ENCODE results near the gene NRG3.
A peak's percentile ranks its signal among the peaks of the same experiment; 100 is the strongest.

NRG3 gene

GRCh38 chr10:82692458-82692857 is 817.5 kb downstream of the NRG3 start:
- DNase-seq (ENCODE audit: low spot score) = no peak

GRCh38 chr10:82721831-82722230 is 846.8 kb downstream of the NRG3 start:
- DNase-seq (ENCODE audit: low spot score) = no peak

DNA sequence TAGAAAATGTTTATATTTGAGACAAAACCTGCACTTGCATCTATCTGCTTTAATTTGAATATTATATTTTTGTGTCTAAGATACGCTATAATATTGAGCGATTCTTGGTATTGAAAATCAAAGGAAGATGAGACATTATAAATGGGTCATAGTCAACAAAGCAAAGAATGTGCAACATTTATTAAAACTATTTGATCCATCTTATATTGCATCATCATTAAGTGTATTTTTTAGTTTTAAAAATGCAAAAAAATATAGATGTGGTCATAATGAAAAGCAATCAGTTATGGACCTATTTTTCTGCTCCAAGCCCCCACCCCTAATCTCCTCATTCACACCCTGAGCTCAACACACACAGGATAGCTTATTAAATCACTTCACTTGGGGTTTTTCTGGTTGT is 847.3 kb downstream of the NRG3 start:
- no peak for DNase-seq (ENCODE audit: low spot score)

DNA sequence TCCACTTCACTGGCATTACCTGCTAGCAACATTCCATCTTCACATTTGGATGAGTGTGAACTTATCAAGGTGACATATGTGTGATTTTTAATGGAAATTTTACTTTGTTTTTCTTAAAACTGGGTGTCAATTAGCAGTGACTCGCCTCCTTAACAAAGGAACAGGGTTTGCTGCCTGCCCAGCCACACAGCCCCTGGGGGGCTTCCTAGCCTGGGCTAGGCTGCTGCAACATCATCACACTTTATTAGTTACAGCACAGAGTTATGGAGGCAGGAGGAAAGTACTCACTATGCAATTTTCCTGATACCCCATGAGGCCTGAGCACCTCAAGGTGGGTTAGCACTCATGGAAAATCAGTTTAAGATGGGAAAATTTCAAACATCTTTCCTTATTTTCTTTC is 861.3 kb downstream of the NRG3 start:
- no peak for DNase-seq (ENCODE audit: low spot score)

GRCh38 chr10:82737549-82737948 is 862.6 kb downstream of the NRG3 start:
- DNase-seq (ENCODE audit: low spot score) = no peak

DNA sequence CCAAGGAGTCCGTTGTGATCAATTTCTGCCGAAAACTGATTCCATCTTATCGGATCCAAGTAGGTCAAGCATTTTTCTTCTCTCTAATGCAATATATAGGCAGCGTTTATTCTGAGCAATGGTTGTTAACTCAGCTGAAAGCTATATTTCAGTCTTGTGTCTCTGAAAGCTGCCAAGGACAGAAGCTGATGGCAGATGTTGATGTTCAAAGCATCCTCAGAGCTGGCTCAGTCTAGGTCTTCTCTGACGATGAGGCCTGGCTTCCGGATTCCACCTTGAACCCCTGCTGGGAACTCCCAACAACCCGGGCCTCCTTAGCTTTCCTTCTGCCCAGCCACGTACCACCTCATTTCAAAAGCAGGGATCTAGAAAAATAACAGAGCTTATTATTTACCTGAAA is 863.6 kb downstream of the NRG3 start:
- no peak for DNase-seq (ENCODE audit: low spot score)

GRCh38 chr10:82742478-82742877 is 867.5 kb downstream of the NRG3 start:
- peak; percentile 87 for DNase-seq (ENCODE audit: low spot score)

DNA sequence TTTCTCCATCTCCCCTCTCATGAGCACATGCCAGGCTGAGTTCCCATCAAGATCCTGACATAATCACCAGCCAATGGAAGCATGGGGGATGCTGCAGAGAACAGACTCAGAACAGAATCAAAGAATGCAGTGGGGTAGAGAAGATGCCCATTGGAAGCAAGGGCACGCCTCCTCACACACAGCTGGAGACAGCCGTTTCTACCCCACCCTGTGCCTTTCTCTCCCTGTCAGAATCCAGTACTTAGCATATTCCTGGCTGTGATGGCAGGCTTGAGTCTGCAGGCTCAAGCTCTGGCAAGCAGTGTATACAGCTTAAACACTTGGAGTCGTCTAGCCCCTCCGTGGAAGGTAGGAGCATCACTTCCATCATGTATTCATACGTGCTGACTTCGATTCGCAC is 867.9 kb downstream of the NRG3 start:
- no peak for DNase-seq (ENCODE audit: low spot score)

DNA sequence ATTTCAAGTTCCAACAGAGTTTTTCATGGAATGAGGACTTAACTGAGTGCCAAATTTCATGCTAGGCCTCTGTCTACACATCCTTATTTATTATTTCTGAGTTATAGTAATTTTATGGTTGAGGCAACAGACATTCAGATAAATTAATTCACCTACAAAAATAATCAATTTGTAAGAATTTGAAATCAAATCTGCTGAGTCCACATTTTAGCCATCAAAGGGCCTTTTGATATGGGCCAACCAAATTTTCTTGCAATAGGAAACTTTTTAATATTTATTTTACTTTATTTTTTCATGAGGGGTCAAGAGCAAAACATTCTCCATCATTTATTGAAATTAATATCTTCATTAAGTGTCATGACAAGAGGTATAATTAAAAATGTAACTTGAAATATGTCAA is 875.5 kb downstream of the NRG3 start:
- no peak for DNase-seq (ENCODE audit: low spot score)

GRCh38 chr10:82757397-82757796 is 882.4 kb downstream of the NRG3 start:
- DNase-seq (ENCODE audit: low spot score) = no peak

- DNase-seq (ENCODE audit: low spot score) = no peak
Measured at GRCh38 chr10:82757901-82758300, 882.9 kb downstream of the NRG3 start.

DNA sequence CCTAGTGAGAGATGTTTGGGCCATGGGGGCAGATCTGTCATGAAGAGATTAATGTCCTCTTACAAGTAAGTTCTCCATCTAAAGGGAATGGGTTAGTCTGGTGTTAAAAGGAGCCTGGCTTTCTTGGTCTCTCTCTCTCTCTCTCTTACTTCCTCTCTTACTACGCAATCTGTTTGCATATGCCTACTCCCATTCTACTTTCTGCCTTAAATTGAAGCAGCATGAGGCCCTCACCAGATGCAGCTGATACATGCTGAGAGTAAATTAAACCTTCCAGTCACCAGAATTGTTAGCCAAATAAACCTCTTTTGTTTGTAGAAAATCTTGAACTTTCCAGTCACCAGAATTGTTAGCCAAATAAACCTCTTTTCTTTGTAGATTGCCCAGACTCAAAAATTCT is 884.1 kb downstream of the NRG3 start:
- DNase-seq (ENCODE audit: low spot score) = no peak

DNA sequence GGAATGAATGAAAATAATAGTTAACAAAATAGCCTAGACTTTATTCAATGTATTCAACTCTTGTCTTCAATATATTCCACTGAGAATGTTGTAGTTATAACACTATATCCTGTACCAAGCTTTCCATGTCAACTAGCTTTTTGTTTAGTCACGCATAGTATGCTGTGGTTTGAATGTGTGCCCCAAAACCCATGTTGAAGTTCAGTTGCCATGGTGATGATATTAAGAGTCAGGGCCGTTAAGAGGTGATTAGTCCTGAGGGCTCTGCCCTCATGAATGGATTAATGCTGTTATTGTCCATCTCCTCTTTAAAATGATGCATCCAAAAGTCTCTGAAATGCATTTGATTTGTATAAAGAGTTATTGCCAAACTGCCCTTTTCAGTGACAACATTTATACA is 887.6 kb downstream of the NRG3 start:
- no peak for DNase-seq (ENCODE audit: low spot score)

DNA sequence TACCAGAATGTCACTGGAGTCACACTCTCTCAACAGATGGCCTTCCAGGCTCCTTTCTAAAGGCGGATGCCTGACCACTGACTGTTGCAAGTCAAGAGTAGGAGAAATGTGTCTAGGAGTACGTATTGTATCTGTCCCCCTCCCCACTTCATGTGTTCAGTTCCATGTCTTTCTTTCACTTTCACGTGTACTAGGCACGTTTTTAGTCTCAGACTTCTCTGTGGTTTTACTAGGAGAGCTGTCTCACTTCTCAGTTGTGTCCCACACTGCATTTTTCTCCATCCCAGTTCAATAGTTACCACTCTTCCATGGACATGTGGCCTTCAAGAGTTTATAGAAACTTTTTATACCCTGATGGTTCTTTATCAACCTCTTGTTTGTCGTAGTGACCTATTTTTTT is 893.0 kb downstream of the NRG3 start:
- no peak for DNase-seq (ENCODE audit: low spot score)

DNA sequence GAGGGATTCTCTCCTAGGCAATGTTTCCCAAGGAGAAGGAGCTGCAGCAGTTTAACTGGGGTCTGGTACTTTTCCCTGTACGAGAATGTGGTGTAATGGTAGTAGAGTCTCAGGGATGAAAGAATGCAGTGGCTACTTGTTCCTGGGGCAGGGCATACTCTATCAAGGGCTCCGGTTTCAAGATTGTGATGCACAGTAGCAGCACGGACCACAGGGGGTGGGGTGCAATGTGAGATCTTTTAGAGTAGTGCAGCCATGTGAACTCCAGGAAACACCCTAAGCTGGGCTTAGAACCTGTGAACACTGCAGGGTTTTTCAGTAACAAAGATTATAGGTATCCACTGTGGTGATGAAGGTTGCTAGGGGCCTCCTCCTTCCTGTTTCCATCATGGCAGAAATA is 903.9 kb downstream of the NRG3 start:
- no peak for DNase-seq (ENCODE audit: low spot score)

- DNase-seq (ENCODE audit: low spot score) = peak; percentile 4
Measured at GRCh38 chr10:82796510-82796909, 921.5 kb downstream of the NRG3 start.

GRCh38 chr10:82801289-82801688 is 926.3 kb downstream of the NRG3 start:
- DNase-seq (ENCODE audit: low spot score) = no peak

DNA sequence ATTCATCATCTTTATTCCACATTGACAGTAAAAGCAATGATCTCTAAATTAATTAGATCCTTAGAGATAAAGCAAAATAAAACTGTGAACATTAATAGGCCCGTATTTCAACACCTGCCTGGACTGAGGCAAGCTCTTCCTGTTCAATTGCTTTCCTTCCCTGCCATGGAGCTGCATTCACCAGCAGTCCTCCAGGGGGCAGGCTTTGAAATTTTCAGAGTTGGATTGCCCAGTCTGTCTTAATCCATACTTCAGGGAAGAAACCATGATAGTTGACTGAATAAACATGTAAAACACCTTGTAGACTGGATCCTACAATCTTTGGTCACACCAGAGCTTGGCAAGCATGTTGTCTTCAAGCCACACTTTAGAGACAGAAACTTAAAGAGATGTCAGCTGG is 936.6 kb downstream of the NRG3 start:
- DNase-seq (ENCODE audit: low spot score) = peak; percentile 5

- DNase-seq (ENCODE audit: low spot score) = peak; percentile 31
Measured at GRCh38 chr10:82813856-82814255, 938.9 kb downstream of the NRG3 start.

GRCh38 chr10:82814635-82815034 is 939.6 kb downstream of the NRG3 start:
- no peak for DNase-seq (ENCODE audit: low spot score)

DNA sequence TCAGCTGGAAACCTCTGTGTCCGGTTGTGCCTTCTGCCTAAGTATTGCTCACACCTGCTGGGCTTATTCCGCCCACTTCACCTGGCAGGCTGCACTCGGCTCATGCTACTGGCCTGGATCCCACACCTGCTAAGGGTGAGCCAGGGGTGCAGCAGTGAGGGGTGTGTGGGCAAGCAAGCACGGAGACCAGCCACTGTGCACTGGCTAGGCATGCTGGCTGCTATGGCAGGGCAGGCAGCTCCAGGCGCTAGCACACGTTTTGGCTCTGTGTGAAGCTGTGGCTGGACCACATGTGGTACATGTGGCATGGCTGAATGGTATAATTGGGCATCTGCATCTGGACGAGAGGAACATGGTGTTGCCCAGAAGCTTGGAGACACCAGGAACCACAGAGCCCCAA is 940.7 kb downstream of the NRG3 start:
- DNase-seq (ENCODE audit: low spot score) = no peak

DNA sequence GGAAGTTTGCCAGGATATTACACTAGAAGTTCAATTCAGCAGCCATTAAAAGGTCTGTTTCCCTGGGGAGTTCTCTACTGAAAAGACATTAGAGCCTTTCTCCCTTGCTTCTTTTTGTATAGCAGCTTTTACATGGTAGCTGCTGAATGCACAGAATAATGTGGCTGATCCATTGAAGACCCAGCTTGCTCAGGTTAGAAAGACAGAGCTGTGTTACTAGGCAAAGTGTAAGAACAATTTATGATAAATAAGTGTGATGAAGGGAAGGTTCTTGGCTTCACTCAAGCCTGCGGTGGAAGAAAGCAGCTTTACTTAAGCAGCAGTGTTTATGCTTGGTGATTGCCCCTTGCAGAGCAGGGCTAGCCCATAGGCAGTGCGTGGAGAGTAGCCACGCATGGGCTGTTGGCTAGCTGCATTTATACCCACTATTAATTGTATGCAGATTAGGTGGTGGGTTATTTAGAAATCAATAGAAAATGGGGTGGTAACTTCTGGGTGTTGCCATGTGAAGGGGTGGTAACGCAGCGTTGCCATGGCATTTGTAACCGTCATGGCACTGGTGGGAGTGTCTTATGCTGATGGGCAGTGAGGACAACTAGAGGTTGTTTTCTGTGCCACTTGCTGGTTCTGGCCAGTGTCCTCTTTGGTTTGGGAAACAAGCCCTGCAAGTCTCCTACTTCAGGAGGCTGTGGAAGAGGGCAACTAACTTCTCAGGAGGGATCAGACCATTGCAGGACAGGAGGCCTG is 942.9 kb downstream of the NRG3 start:
- no peak for DNase-seq (ENCODE audit: low spot score)

- DNase-seq (ENCODE audit: low spot score) = no peak
Measured at GRCh38 chr10:82821043-82821442, 946.0 kb downstream of the NRG3 start.

GRCh38 chr10:82826132-82826531 is 951.1 kb downstream of the NRG3 start:
- no peak for DNase-seq (ENCODE audit: low spot score)

DNA sequence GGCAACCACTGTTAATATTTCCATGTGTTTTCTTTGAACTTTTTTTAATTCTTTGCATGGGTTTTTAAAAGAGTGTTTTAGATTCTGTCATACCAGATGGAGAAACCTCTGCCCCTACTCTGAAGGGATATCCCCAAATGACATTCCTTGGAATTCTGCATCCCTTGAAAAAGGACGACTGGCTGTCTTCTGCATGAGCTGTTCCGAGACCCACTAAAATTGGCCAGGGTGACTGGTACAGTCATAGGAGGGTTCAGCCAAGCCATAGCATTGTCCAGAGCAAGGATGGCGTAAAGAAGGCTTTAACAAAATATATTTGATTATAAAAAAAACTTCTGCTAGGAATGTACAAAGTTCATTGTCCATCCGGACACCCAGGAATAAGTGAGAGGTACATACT is 952.9 kb downstream of the NRG3 start:
- no peak for DNase-seq (ENCODE audit: low spot score)

All from kidney capillary endothelial cell (primary cell).